Right ventricle myocardium superior (tissue), 1 donor: ENCODE data around the gene LTBP1. TPM values are rescaled to one million over a fixed set of nuclear protein-coding genes. Genes with fewer than 3 reads are reported as not detected.

Experiments
- ATAC-seq: fragments of 200-7000 bp; cut with Tn5 transposase; one replicate; pipeline ENCODE4 v1.9.1; 2020; ENCODE audit warnings: mild to moderate bottlenecking; ENCODE audit not compliant: poor library complexity
- DNase-seq: peaks from one replicate; pipeline ENCODE4 v3.0.0-alpha.2; 2020
- intact Hi-C: fragments of 100-400 bp; cut with DNase I; formaldehyde crosslinking; loops from one replicate; pipeline ENCODE4 v1.11.2; 2022
- total RNA-seq: library from RNA; stranded (reverse); fragmentation: NEBNext Ultra II Directional; extraction: Animal tissue kit (Norgen Biotek cat#: 25700); gene quantifications from one replicate; pipeline ENCODE4 v1.2.1, GENCODE V29; 2021
- donor health status: DM: no; HTN: yes; CAD: no; lungs with severe emphysema.

Gene LTBP1
- total RNA-seq, 1 donor from 2014 or later: 79.9 TPM

DNA sequence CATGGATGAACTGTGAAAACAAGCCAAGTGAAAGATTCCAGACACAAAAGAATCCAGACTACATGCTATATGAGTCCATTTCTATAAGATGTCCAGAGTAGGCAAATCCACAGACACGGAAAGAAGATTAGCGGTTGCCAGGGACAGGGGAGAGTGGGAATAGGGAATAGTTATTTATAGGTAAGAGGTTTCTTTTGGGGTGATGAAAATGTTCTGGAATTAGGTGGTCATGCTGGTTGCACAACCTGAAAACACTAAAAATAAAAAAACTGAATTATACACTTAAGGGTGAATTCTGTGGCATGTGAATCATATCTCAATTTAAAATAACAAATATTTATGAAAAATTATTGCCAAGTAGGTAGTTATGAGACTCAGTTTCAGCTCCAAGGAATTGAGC, 168.4 kb downstream of the LTBP1 start:
- DNase-seq (no peak), ATAC-seq (no peak)
- intact Hi-C loops: no loop called here

DNA sequence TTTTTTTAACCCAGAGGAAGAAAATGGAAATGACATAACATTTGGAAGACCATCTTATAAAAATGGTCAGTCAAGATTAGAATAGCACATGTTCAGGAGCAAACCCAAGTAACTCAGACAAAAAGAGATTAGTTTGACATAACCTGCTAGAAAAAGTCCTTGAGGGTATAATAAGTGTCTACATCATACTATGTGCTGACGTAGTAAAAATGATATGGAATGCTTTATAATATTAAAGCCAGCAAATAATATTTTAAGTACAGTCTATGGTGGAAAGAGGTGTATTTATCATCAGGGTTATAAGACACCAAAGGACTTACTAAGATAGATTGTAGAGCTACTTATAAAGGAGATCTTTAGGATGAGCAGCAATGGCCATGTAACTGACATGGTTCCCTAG, 169.0 kb downstream of the LTBP1 start:
- ATAC-seq (no peak), DNase-seq (no peak)
- intact Hi-C loops: no loop called here

DNA sequence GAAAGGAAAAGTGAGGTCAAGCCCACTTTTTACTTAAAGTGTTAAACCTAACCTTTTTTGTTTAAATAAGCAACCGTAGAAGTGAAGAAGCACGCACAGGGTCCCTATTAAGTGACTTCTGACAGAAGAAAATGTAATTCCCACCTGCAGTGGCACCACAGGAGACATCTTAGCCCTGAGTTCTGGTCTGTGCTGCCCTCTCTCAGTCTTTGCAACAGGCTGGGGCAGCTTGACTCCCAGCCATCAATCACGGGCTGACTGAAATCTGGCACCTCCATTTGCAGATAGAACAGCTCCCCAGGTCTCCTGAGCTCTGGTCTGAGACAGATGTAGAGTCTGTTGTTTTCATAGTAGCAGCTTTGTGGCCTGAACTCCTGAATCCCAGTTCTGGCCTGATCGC, 170.0 kb downstream of the LTBP1 start:
- ATAC-seq: no peak
- intact Hi-C loops: no loop called here

DNA sequence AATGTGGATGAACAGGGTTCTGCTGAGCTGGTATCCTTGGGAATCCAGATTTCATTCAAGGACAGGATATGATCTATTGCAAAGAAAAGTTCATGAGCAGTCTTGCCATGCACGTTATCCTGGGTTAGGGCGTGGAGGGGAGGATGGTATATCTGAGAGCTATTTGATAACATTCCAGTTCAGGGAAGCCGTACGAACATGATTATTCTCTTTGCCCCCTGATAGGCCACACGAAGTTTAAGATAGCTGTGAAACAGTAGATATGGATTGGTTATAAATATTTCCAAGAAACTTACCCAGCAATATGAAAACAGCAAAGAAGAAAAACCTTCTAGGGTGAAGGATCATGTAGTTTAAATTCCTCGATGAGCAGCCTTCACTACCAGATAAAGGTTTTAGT, 171.9 kb downstream of the LTBP1 start:
- ATAC-seq: no peak
- DNase-seq: no peak
- intact Hi-C loops: no loop called here

More for the DNA sequence above, 170.0 kb downstream of the LTBP1 start:
- no peak for DNase-seq

DNA sequence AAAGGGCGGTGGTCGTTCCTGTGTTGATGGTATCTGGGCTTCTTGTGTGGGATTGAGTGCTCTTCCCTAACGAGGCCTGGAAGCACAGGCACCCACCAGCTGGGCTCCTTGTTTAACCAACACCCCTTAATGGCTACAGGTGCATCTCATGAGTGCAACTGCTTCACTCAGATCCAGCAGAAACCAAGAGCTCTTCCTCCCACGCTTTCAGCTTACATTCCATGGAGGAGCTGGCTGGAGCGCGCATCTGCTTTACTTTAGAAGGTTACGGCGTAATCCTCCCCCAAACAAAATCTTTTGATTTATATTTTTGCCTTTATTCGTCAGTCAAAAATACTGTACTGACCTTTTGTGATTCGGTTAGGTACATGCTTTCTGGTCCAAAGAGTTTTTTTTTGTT, 174.7 kb downstream of the LTBP1 start:
- intact Hi-C loops: no loop called here
- ATAC-seq (no peak), DNase-seq (no peak)

DNA sequence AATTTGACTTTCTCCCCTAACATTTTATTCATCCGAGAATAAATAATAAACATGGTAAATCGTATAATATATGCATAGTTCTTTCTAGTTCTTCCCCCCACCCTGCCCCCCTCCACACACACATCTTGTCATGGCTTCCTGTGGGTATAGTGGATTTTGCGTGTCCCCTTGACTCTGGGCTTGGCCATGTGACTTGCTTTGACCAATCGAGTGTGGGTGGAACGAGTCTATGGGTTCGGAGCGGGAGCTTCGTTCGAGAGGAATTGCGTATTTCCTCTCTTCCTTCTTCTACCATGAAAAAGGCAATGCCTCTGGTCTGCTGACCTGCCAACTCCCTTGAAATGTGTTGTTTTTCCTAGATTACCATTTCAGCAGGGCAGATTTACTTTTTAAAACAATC, 175.2 kb downstream of the LTBP1 start:
- no peak for DNase-seq
- intact Hi-C loops: no loop called here
- no peak for ATAC-seq

DNA sequence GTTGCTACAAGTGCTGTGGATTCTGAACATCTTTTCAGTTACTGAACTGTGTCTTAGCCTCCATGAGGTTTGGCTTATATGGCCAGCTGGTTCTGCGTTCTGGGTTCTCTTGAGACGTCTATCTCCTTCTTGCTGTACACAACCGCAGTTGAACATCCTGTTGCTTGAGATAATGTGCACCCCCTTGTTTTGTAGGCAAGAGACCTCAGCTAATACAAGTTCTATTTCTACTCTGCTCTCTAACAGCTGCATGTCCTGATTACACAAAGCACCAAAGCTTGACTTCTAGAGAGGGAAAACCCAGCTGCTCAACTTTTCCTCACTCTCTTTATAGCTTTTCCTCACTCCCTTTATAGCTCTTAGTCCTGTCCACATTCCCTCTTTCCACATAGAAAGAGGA, 176.0 kb downstream of the LTBP1 start:
- DNase-seq (no peak), ATAC-seq (no peak)
- intact Hi-C loops: no loop called here

GRCh38 chr2:33123216-33123615, 176.5 kb downstream of the LTBP1 start:
- ATAC-seq (no peak), DNase-seq (no peak)
- intact Hi-C loops: no loop called here

- ATAC-seq: no peak
- no peak for DNase-seq
- intact Hi-C loops: no loop called here
Observed at GRCh38 chr2:33126552-33126951, 179.8 kb downstream of the LTBP1 start.

- intact Hi-C loops: no loop called here
- DNase-seq: no peak
- ATAC-seq: no peak
Observed at GRCh38 chr2:33126958-33127357, 180.2 kb downstream of the LTBP1 start.

DNA sequence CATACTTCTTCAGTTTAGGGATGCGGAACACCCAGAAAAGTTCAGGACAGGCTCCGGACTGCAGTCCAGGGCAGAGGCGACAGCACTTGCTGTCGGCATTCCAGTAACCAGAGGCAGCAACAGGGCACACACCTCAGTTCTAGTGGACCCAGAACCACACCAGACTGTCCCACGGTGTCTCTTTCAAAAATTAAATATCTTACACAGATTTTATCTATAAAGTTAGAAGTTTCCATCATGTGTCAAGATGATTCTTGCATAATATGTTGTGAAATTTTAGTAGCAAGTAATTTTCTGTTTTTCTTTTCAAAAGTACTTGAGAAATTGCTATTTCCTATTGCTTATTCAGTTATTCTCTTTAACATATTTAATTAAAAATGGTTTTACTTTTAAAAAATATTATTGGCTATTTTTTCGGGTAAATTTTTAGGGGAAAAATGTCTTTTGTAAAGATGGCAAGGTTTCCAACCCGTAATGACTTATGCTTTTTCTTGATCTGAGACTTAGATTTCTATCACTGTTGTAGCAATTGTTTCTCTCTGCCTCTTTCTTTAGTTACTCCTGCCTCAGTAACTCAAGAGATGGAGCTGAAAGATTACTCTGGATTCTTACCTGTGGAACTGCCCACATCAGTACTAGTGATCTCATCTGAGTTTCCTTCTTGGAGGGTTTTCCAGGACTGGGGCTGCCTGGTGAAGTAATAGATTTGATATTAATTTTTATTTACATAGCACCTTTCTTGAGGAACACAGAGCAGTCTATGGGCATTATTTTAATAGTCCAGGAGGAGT, 182.7 kb downstream of the LTBP1 start:
- ATAC-seq (no peak), DNase-seq (no peak)
- intact Hi-C loops: no loop called here

GRCh38 chr2:33130054-33130447, 183.3 kb downstream of the LTBP1 start:
- no peak for ATAC-seq
- intact Hi-C loops: no loop called here

DNA sequence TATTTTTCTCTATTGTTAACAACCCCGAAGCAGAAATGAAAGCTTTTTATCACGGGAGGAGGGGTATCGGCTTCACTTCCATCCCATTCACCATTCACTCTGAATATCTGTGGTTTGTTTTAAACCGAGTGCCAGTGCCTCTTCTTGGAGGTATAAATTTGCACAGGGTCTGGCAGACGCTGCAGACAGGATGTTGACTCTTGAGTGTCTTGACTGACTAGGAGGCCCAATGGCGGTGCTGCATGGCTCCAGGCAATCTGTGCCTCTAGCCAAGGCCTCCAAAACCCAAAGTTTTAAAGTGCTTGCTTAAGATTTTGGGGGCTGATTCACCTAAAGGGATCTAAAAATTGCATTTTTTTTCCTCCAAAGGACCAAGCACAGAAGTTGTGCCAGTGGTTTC, 183.8 kb downstream of the LTBP1 start:
- ATAC-seq (no peak), DNase-seq (no peak)
- intact Hi-C loops: no loop called here

More at GRCh38 chr2:33130054-33130447, 183.3 kb downstream of the LTBP1 start:
- DNase-seq: no peak

DNA sequence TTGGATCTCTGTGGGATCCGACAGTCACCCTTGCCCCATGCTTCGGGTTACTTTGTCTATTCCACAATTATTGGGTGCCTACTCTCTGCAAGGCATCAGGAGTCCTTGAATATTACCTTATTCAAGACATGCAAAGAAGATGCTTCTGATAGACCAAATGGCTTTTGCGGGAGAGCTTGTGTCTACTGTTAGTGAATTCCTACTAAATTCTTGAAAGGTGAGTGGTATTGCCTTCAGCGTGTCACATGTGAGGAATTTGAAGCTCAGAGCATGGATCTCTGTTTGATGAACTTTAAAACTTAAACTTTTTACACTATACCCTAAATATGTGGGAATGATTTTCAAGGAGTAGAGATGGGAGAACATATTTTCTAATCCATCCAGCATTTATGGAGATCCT, 184.4 kb downstream of the LTBP1 start:
- intact Hi-C loops: no loop called here
- ATAC-seq: no peak
- DNase-seq: no peak

DNA sequence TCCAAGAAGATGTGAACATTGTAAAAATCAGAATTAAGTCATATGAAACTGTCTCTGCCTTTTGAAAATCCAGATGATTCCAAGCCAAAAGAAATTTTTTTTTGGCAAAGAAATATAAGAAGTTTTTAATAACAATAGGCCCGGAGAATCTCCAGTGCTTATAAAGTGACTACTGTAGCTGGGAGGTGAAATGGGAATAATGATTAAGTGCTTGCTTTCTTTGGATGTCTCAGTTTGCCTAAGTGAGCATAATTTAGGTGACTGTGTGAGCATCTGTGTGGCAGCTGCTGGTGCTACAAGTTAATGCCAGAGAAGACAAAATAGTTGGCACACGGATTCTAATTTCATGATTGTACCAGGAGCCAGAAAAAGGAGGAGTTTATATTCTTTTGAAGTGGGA, 185.0 kb downstream of the LTBP1 start:
- DNase-seq (no peak), ATAC-seq (no peak)
- intact Hi-C loops: no loop called here

DNA sequence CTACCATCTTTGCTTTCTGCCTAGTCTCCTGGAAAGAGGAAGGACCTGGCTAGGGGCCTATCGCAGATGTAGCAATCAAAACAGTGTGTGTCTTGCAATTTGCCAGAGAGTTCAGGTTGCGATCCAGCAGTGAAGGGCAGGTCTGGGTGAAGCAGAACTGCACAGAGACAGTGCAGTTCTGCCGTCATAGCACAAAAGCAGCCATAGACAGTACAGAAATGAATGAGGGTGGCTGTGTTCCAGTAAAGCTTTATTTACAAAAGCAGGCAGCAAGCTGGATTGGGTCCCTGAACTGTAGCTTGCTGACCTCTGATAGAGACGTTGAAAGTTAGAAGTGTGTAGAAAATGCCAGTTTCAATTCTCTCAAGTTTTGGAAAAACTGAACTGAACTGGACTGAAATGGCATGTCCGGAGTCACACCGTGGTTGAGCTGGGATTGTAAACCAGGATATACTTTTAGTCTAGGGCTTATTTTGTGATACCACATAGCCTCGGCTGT, 186.8 kb downstream of the LTBP1 start:
- peak; percentile 81 for ATAC-seq
- intact Hi-C loops: no loop called here
- peak; percentile 56 for DNase-seq

- peak; percentile 76 for ATAC-seq
- intact Hi-C loops: no loop called here
- DNase-seq: peak; percentile 54
Observed at GRCh38 chr2:33134086-33134771, 187.5 kb downstream of the LTBP1 start.

DNA sequence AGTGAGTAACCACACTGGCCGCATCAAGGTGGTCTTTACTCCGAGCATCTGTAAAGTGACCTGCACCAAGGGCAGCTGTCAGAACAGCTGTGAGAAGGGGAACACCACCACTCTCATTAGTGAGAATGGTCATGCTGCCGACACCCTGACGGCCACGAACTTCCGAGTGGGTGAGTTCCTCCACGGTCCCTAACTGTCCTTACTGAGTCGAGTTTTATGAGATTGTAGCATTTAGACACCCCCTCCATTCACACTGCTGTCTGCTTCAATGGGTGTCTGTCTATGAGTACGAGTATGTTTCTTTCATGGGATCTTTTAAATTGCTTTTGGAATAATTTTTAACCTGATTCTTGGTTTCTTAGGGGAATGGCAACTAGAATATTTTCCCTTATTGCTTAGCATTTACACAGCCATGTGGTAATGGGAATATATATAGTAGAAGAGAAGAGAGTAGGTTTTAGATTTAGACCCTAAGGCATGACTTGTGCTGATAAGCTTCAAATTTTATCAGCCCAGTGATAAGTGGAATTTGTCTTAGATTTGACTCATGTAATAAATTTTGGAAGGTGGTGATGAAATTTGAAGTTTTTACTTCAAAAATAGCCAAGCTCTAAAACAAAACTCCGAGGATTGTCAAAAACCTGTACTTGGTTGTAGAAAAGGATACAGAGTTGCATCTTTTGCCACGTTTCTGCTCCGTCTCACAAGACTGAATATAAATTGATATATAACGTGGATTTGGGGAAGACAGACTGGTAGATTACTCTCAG, 188.2 kb downstream of the LTBP1 start:
- intact Hi-C loops: no loop called here
- DNase-seq: no peak
- ATAC-seq: peak; percentile 38

GRCh38 chr2:33135645-33136044, 188.9 kb downstream of the LTBP1 start:
- intact Hi-C loops: no loop called here
- ATAC-seq (no peak), DNase-seq (no peak)

DNA sequence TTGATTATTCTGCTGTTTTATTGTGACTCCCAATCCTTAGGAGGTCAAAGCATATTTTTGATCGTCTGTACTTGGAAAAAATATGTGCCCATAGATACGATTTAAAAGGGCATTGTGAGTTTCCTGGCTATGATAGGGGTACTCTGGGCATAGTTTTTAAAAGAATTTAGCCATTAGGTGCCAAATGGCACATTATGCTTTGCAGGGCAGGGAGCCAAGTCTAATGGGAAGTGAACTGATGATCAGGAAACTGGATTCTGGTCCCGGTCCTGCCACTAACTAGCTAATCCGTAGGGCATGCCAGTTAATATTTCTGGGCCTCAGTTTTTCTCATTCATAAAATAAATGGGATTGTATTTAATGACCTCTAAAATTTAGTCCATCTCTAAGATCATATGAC, 189.3 kb downstream of the LTBP1 start:
- intact Hi-C loops: no loop called here
- no peak for ATAC-seq
- no peak for DNase-seq
